SU-DHL-6 (cell line): ENCODE data around the gene MEA1.

Experiments used
- H2AFZ ChIP-seq: fragments of 200-600 bp; sonication (generic); 2 replicates; pipeline ENCODE4 v1.6.1; 2014; ENCODE audit warnings: low read depth, mild to moderate bottlenecking, moderate library complexity, mixed read lengths, antibody characterized with exemption, low read length; ENCODE audit not compliant: severe bottlenecking
- H3F3A ChIP-seq: fragments of 200-600 bp; shearing (Covaris generic); 2 replicates; pipeline ENCODE4 v1.6.0; 2016; ENCODE audit warnings: antibody characterized with exemption, mild to moderate bottlenecking; ENCODE audit not compliant: insufficient read depth
- H3K27ac ChIP-seq: fragments of 200-600 bp; sonication (generic); 2 replicates; pipeline ENCODE4 v1.5.1; 2016; ENCODE audit warnings: low read depth, mild to moderate bottlenecking, low read length, moderate library complexity, mixed read lengths
- H3K27me3 ChIP-seq: fragments of 200-600 bp; sonication (generic), shearing (Covaris generic); 2 replicates; pipeline ENCODE4 v1.6.0; 2014; ENCODE audit warnings: mild to moderate bottlenecking, low read length
- H3K36me3 ChIP-seq: fragments of 200-600 bp; sonication (generic); 2 replicates; pipeline ENCODE4 v1.6.1; 2014; ENCODE audit warnings: mild to moderate bottlenecking, low read length, mixed read lengths
- H3K4me2 ChIP-seq: fragments of 300-600, 200-600 bp; shearing (Covaris generic), sonication (generic); 2 replicates; pipeline ENCODE4 v1.6.0; 2014; ENCODE audit warnings: low read length, low read depth, mild to moderate bottlenecking; ENCODE audit not compliant: poor library complexity, severe bottlenecking
- H3K4me3 ChIP-seq: fragments of 200-600 bp; sonication (generic); 2 replicates; pipeline ENCODE4 v1.5.1; 2014; ENCODE audit warnings: antibody characterized with exemption, low read length, mild to moderate bottlenecking, mixed read lengths; ENCODE audit not compliant: insufficient read depth, poor library complexity, severe bottlenecking
- H3K79me2 ChIP-seq: fragments of 200-600 bp; sonication (generic); 2 replicates; pipeline ENCODE4 v1.6.1; 2014; ENCODE audit warnings: mild to moderate bottlenecking, low read length, moderate library complexity; ENCODE audit not compliant: insufficient read depth
- H3K9ac ChIP-seq: fragments of 200-600 bp; sonication (generic); 2 replicates; pipeline ENCODE4 v1.7.0; 2014; ENCODE audit warnings: mild to moderate bottlenecking, low read length
- H3K9me2 ChIP-seq: fragments of 200-600 bp; sonication (generic); replicated peaks from 2 replicates; pipeline ENCODE4 v1.6.1; 2014; ENCODE audit warnings: low read length; ENCODE audit not compliant: insufficient read depth
- H3K9me3 ChIP-seq: fragments of 200-600 bp; sonication (generic); 2 replicates; pipeline ENCODE4 v1.6.1; 2014; ENCODE audit warnings: low read length, mixed read lengths; ENCODE audit not compliant: insufficient read depth
- H4K20me1 ChIP-seq: fragments of 200-600 bp; sonication (generic); 2 replicates; pipeline ENCODE4 v1.6.1; 2014; ENCODE audit warnings: low read depth, mild to moderate bottlenecking, antibody characterized with exemption, low read length, moderate library complexity, mixed read lengths
- EZH2phosphoT487 ChIP-seq: fragments of 200-600 bp; sonication (generic), shearing (Covaris generic); conservative IDR thresholded peaks from 2 replicates; pipeline ENCODE4 v1.6.1; 2018; ENCODE audit warnings: mild to moderate bottlenecking, antibody characterized with exemption, low read length, moderate library complexity, mixed read lengths
- TF ChIP-seq, protein P1 (sequence below): fragments of 200-600 bp; sonication (generic); IDR thresholded peaks from one replicate; pipeline ENCODE4 v1.5.1; 2017; ENCODE audit warnings: antibody characterized with exemption, mild to moderate bottlenecking, low read length, moderate library complexity; ENCODE audit not compliant: insufficient read depth, poor library complexity, severe bottlenecking

The MEA1 gene

GRCh38 chr6:43037197-43037596 lies 23.5 kb upstream of the MEA1 start:
- Histone ChIP-seq H3K27me3 (no peaks in the 10 kb centered on the region), H3K9me2 (no peaks in the 10 kb centered on the region), H3K9ac (no peak overlapping the region), H2AFZ (no peak overlapping the region), H3K4me2 (no peak overlapping the region), H3K4me3 (no peak overlapping the region), H3K36me3 (peaks cover 4% of the 10 kb centered on the region; the same call in 1 of the 2 replicates), H3K79me2 (no peaks in the 10 kb centered on the region), H3F3A (peaks cover 6% of the 10 kb centered on the region; the same call in 1 of the 2 replicates), H3K27ac (no peak overlapping the region), H4K20me1 (no peaks in the 10 kb centered on the region), H3K9me3 (no peaks in the 10 kb centered on the region)
- TF ChIP-seq, protein P1, sequence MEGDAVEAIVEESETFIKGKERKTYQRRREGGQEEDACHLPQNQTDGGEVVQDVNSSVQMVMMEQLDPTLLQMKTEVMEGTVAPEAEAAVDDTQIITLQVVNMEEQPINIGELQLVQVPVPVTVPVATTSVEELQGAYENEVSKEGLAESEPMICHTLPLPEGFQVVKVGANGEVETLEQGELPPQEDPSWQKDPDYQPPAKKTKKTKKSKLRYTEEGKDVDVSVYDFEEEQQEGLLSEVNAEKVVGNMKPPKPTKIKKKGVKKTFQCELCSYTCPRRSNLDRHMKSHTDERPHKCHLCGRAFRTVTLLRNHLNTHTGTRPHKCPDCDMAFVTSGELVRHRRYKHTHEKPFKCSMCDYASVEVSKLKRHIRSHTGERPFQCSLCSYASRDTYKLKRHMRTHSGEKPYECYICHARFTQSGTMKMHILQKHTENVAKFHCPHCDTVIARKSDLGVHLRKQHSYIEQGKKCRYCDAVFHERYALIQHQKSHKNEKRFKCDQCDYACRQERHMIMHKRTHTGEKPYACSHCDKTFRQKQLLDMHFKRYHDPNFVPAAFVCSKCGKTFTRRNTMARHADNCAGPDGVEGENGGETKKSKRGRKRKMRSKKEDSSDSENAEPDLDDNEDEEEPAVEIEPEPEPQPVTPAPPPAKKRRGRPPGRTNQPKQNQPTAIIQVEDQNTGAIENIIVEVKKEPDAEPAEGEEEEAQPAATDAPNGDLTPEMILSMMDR: no peak
- no peak for TF ChIP-seq EZH2phosphoT487

DNA sequence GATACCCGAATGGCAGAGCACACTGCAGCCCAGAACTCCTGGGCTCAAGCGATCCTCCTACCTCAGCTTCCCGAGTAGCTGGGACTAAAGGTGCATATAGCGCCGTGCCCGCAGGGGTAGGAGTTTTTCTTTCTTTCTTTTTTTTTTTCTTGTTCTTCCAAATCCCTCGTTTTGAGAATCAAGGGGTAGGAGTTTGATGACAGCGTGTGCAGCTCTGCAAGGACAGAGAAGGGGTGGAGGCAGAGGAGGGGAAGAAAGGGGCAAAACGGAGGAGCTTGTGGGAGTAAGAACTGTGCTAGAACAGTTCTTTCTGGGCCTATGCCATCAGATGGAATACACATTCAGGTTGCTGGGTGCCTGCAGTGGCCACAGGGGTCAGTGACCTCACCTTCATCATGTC lies 23.0 kb upstream of the MEA1 start:
- Histone ChIP-seq H3K4me2 (no peak overlapping the region), H4K20me1 (no peaks in the 10 kb centered on the region), H3K9me2 (no peaks in the 10 kb centered on the region), H3K4me3 (no peak overlapping the region), H3K9ac (no peak overlapping the region), H3K36me3 (peaks cover 4% of the 10 kb centered on the region; the same call in 1 of the 2 replicates), H2AFZ (no peak overlapping the region), H3K27ac (no peak overlapping the region), H3K79me2 (no peaks in the 10 kb centered on the region), H3F3A (peaks cover 6% of the 10 kb centered on the region; the same call in 1 of the 2 replicates), H3K9me3 (no peaks in the 10 kb centered on the region), H3K27me3 (no peaks in the 10 kb centered on the region)
- TF ChIP-seq, protein P1: no peak
- no peak for TF ChIP-seq EZH2phosphoT487

- H3K79me2 ChIP-seq: no peaks in the 10 kb centered on the region
- H4K20me1 ChIP-seq: no peaks in the 10 kb centered on the region
- H2AFZ ChIP-seq: no peak overlapping the region
- H3K27me3 ChIP-seq: no peaks in the 10 kb centered on the region
- no peaks in the 10 kb centered on the region for H3K9me2 ChIP-seq
- no peaks in the 10 kb centered on the region for H3K9me3 ChIP-seq
- H3K9ac ChIP-seq: no peak overlapping the region
- TF ChIP-seq, protein P1: no peak
- no peak for TF ChIP-seq EZH2phosphoT487
- no peak overlapping the region for H3K4me3 ChIP-seq
- no peak overlapping the region for H3K27ac ChIP-seq
- H3K4me2 ChIP-seq: no peak overlapping the region
- H3K36me3 ChIP-seq: peaks cover 4% of the 10 kb centered on the region; the same call in 1 of the 2 replicates
- peaks cover 6% of the 10 kb centered on the region; the same call in 1 of the 2 replicates for H3F3A ChIP-seq
Measured at GRCh38 chr6:43035495-43036194, 21.9 kb upstream of the MEA1 start.
